HCT116 (cell line): ENCODE measurements around the gene AMOTL2. TPM values are rescaled to one million over a fixed set of nuclear protein-coding genes. Genes with fewer than 3 reads are reported as not detected.

Experiments
- ATAC-seq: fragments of 200-7000 bp; cut with Tn5 transposase; 2 replicates; pipeline ENCODE4 v1.9.1; 2020; ENCODE audit warnings: mild to moderate bottlenecking, moderate library complexity
- BruUV-seq: library from RNA; stranded (reverse); fragments of 400-500 nt; replicated peaks from 2 replicates; lab custom pipeline; 2021; lab: Mats Ljungman, UMichigan
- CTCF ChIA-PET: fragments of 300-600 bp; sonication (Branson Sonifier 250); formaldehyde crosslinking; loops from one replicate; lab custom pipeline; 2021; ENCODE audit warnings: antibody characterized with exemption; lab: Charles Lee
- POLR2A ChIA-PET: fragments of 300-600, 350-600 bp; sonication (Branson Sonifier 250); formaldehyde crosslinking; loops from one replicate; lab custom pipeline; 2021; ENCODE audit warnings: antibody characterized with exemption; lab: Charles Lee
- RAD21 ChIA-PET, 2 experiments: fragments of 300-600 bp; sonication (Branson Sonifier 250); formaldehyde crosslinking; loops; one replicate each; lab custom pipeline; 2023; ENCODE audit warnings: low total read pairs in 2 of 2; ENCODE audit not compliant: uncharacterized antibody in 2 of 2, unreplicated experiment in 2 of 2, low non-redundant PET in 1 of 2; lab: Charles Lee
- DNase-seq: peaks from one replicate; pipeline ENCODE4 v3.0.0-alpha.2; 2010; ENCODE audit warnings: low read depth, low spot score
- H2AFZ ChIP-seq: fragments of 200-600 bp; shearing (Covaris generic), sonication (generic); 2 replicates; pipeline ENCODE4 v1.6.1; 2017; ENCODE audit warnings: low read depth, mixed run types, mixed read lengths, antibody characterized with exemption, low read length; ENCODE audit not compliant: poor library complexity, severe bottlenecking
- H3K27ac ChIP-seq: 2 replicates; pipeline ENCODE4 v1.5.1; 2012; ENCODE audit warnings: low read depth, low read length
- H3K27me3 ChIP-seq: fragments of 200-600 bp; sonication (generic); 2 replicates; pipeline ENCODE4 v1.6.1; 2016; ENCODE audit warnings: mixed run types, low read length, mixed read lengths; ENCODE audit not compliant: insufficient read depth
- H3K36me3 ChIP-seq, 2 experiments: fragments of 200-500 bp in 1 of 2; fragments of 200-600 bp in 1 of 2; sonication (Bioruptor generic) in 1 of 2; sonication (generic) in 1 of 2; 2 replicates each; pipeline versions ENCODE4 v1.5.1 to v1.6.1; 2014 to 2016; ENCODE audit warnings: low read length in 2 of 2, inconsistent platforms in 1 of 2, mixed read lengths in 1 of 2, mixed run types in 1 of 2; ENCODE audit not compliant: insufficient read depth in 2 of 2, control insufficient read depth in 1 of 2
- H3K4me1 ChIP-seq, 2 experiments: fragments of 200-600 bp in 1 of 2; sonication (generic) in 1 of 2; 2 replicates each; pipeline versions ENCODE4 v1.5.1 to v1.6.1; 2012 to 2017; ENCODE audit warnings: low read length in 2 of 2, inconsistent platforms in 1 of 2, mild to moderate bottlenecking in 1 of 2, mixed read lengths in 1 of 2, mixed run types in 1 of 2, moderate library complexity in 1 of 2; ENCODE audit not compliant: insufficient read depth in 2 of 2, control insufficient read depth in 1 of 2
- H3K4me2 ChIP-seq: fragments of 200-600 bp; sonication (generic); 2 replicates; pipeline ENCODE4 v1.6.1; 2017; ENCODE audit warnings: mixed run types, low read length, mixed read lengths
- H3K4me3 ChIP-seq, 2 experiments: fragments of 200-600 bp in 1 of 2; sonication (generic) in 1 of 2; replicated peaks in 1 of 2; 2 replicates each; pipeline ENCODE4 v1.5.1; 2011 to 2016; ENCODE audit warnings: low read length in 2 of 2, control low read depth in 1 of 2, low read depth in 1 of 2, mild to moderate bottlenecking in 1 of 2, mixed read lengths in 1 of 2, mixed run types in 1 of 2
- H3K79me2 ChIP-seq: fragments of 200-600 bp; sonication (generic); 2 replicates; pipeline ENCODE4 v1.6.1; 2017; ENCODE audit warnings: mild to moderate bottlenecking, mixed run types, low read length, moderate library complexity, mixed read lengths; ENCODE audit not compliant: insufficient read depth
- H3K9ac ChIP-seq: fragments of 200-600 bp; sonication (generic); 2 replicates; pipeline ENCODE4 v1.6.1; 2016; ENCODE audit warnings: low read length, mixed read lengths
- H3K9me2 ChIP-seq: fragments of 200-600 bp; sonication (generic), shearing (Covaris generic); 2 replicates; pipeline ENCODE4 v1.6.1; 2017; ENCODE audit warnings: mixed run types, mild to moderate bottlenecking, moderate library complexity; ENCODE audit not compliant: insufficient read depth
- H3K9me3 ChIP-seq, 2 experiments: fragments of 200-500 bp in 1 of 2; fragments of 200-600 bp in 1 of 2; sonication (Bioruptor generic) in 1 of 2; sonication (generic) in 1 of 2; 2 replicates each; pipeline ENCODE4 v1.6.1; 2014 to 2017; ENCODE audit warnings: low read length in 2 of 2, mixed read lengths in 2 of 2, inconsistent platforms in 1 of 2, low read depth in 1 of 2, mild to moderate bottlenecking in 1 of 2, mixed run types in 1 of 2, moderate library complexity in 1 of 2; ENCODE audit not compliant: control insufficient read depth in 1 of 2, insufficient read depth in 1 of 2
- H4K20me1 ChIP-seq: fragments of 200-600 bp; sonication (generic), shearing (Covaris generic); 2 replicates; pipeline ENCODE4 v1.6.1; 2017; ENCODE audit warnings: mixed run types, mild to moderate bottlenecking, moderate library complexity; ENCODE audit not compliant: insufficient read depth
- CBX3 ChIP-seq: IDR thresholded peaks from 2 replicates; pipeline ENCODE4 v1.6.1; 2012; ENCODE audit warnings: low read depth
- CEBPB ChIP-seq: IDR thresholded peaks from 2 replicates; pipeline ENCODE4 v1.6.1; 2012; ENCODE audit warnings: low read depth
- EGR1 ChIP-seq: IDR thresholded peaks from 2 replicates; pipeline ENCODE4 v1.6.1; 2012; ENCODE audit warnings: low read depth
- FOSL1 ChIP-seq: IDR thresholded peaks from 2 replicates; pipeline ENCODE4 v1.6.1; 2012; ENCODE audit warnings: low read depth
- JUND ChIP-seq: IDR thresholded peaks from 2 replicates; pipeline ENCODE4 v1.6.1; 2012
- POLR2A ChIP-seq: IDR thresholded peaks from 2 replicates; pipeline ENCODE4 v1.7.0; 2011; ENCODE audit warnings: borderline replicate concordance; ENCODE audit not compliant: insufficient read depth, insufficient read length; ENCODE audit errors: extremely low read depth
- POLR2AphosphoS5 ChIP-seq: IDR thresholded peaks from 2 replicates; pipeline ENCODE4 v1.6.1; 2011; ENCODE audit warnings: mild to moderate bottlenecking, low read depth, low read length, moderate library complexity
- SIN3A ChIP-seq: IDR thresholded peaks from 2 replicates; pipeline ENCODE4 v1.6.1; 2012; ENCODE audit warnings: low read depth
- SP1 ChIP-seq: IDR thresholded peaks from 2 replicates; pipeline ENCODE4 v1.6.1; 2012; ENCODE audit warnings: low read depth
- SRF ChIP-seq: IDR thresholded peaks from 2 replicates; pipeline ENCODE4 v1.6.1; 2012; ENCODE audit warnings: low read depth
- TCF7L2 ChIP-seq: IDR thresholded peaks from 2 replicates; pipeline ENCODE4 v1.7.0; 2011; ENCODE audit warnings: borderline replicate concordance, inconsistent platforms; ENCODE audit not compliant: insufficient read depth, insufficient read length; ENCODE audit errors: extremely low read depth
- ZBTB33 ChIP-seq: IDR thresholded peaks from 2 replicates; pipeline ENCODE4 v1.6.1; 2011; ENCODE audit warnings: mild to moderate bottlenecking, low read length, moderate library complexity; ENCODE audit not compliant: insufficient replicate concordance; ENCODE audit errors: extremely low read depth
- ZNF274 ChIP-seq: fragments of 200-500 bp; sonication (Bioruptor generic); IDR thresholded peaks from 2 replicates; pipeline ENCODE4 v1.6.1; 2014; ENCODE audit warnings: mild to moderate bottlenecking, low read depth, low read length, inconsistent platforms
- intact Hi-C: fragments of 100-400 bp; cut with micrococcal nuclease; formaldehyde crosslinking; loops from 2 replicates; pipeline ENCODE4 v1.10.0; 2022
- total RNA-seq: library from RNA; stranded (reverse); gene quantifications from one replicate; pipeline ENCODE4 v1.2.1, GENCODE V29; 2021; ENCODE audit not compliant: unreplicated experiment
- TF ChIP-seq, protein P1 (sequence below): IDR thresholded peaks from 2 replicates; pipeline ENCODE4 v1.6.1; 2012; ENCODE audit warnings: low read depth
- TF ChIP-seq, protein P2 (sequence below): IDR thresholded peaks from 2 replicates; pipeline ENCODE4 v1.6.1; 2012

The AMOTL2 gene
- total RNA-seq, 1 experiment from 2014 or later, result 54.0 TPM

GRCh38 chr3:134388788-134389485 is 14.7 kb upstream of the AMOTL2 start:
- RAD21 ChIA-PET, result no interaction called here
- Histone ChIP-seq H3K36me3 (no peaks in the 10 kb centered on the region), H3K27me3 (no peaks in the 10 kb centered on the region), H3K27ac (no peak overlapping the region), H3K9ac (no peak overlapping the region), H3K79me2 (no peaks in the 10 kb centered on the region), H3K9me3 (peaks cover 0 to 4% of the 10 kb centered on the region in 2 experiments; a peak in 1 of 4 replicates), H3K9me2 (no peaks in the 10 kb centered on the region), H4K20me1 (no peaks in the 10 kb centered on the region), H2AFZ (no peak overlapping the region), H3K4me2 (no peak overlapping the region), H3K4me1 (no peaks in the 10 kb centered on the region), H3K4me3 (no peak overlapping the region)
- no peak for ATAC-seq
- no peak for DNase-seq
- BruUV-seq, result no TSS peak
- intact Hi-C loops, result no loop called here
- CTCF ChIA-PET, result no interaction called here
- TF ChIP-seq SRF, result no peak
- no peak for TF ChIP-seq SP1
- no peak for TF ChIP-seq JUND
- no peak for TF ChIP-seq ZBTB33
- no peak for TF ChIP-seq POLR2A
- TF ChIP-seq EGR1, result no peak
- TF ChIP-seq TCF7L2, result no peak
- TF ChIP-seq FOSL1, result no peak
- no peak for TF ChIP-seq ZNF274
- no peak for TF ChIP-seq POLR2AphosphoS5
- no peak for TF ChIP-seq CEBPB
- TF ChIP-seq, protein P1, sequence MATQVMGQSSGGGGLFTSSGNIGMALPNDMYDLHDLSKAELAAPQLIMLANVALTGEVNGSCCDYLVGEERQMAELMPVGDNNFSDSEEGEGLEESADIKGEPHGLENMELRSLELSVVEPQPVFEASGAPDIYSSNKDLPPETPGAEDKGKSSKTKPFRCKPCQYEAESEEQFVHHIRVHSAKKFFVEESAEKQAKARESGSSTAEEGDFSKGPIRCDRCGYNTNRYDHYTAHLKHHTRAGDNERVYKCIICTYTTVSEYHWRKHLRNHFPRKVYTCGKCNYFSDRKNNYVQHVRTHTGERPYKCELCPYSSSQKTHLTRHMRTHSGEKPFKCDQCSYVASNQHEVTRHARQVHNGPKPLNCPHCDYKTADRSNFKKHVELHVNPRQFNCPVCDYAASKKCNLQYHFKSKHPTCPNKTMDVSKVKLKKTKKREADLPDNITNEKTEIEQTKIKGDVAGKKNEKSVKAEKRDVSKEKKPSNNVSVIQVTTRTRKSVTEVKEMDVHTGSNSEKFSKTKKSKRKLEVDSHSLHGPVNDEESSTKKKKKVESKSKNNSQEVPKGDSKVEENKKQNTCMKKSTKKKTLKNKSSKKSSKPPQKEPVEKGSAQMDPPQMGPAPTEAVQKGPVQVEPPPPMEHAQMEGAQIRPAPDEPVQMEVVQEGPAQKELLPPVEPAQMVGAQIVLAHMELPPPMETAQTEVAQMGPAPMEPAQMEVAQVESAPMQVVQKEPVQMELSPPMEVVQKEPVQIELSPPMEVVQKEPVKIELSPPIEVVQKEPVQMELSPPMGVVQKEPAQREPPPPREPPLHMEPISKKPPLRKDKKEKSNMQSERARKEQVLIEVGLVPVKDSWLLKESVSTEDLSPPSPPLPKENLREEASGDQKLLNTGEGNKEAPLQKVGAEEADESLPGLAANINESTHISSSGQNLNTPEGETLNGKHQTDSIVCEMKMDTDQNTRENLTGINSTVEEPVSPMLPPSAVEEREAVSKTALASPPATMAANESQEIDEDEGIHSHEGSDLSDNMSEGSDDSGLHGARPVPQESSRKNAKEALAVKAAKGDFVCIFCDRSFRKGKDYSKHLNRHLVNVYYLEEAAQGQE, result no peak
- no peak for TF ChIP-seq CBX3
- TF ChIP-seq, protein P2, sequence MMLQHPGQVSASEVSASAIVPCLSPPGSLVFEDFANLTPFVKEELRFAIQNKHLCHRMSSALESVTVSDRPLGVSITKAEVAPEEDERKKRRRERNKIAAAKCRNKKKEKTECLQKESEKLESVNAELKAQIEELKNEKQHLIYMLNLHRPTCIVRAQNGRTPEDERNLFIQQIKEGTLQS, result no peak
- TF ChIP-seq SIN3A, result no peak
- POLR2A ChIA-PET, result no interaction called here
